Fibroblast of lung (primary cell): Measurements from ENCODE around the gene BCL10. TPM values are rescaled to one million over a fixed set of nuclear protein-coding genes. Genes with fewer than 3 reads are reported as not detected.

Experiments
- DNase-seq, 2 donors: peaks; one replicate each; pipeline versions ENCODE4 v3.0.0 to v3.0.0-alpha.2; 2010; ENCODE audit warnings: low read depth in 2 of 2
- H2AFZ ChIP-seq: 2 replicates; pipeline ENCODE4 v1.5.1; 2012; ENCODE audit warnings: low read length, control low read depth, inconsistent platforms
- H3K27ac ChIP-seq: 2 replicates; pipeline ENCODE4 v1.5.1; 2011; ENCODE audit warnings: low read length, control low read depth; ENCODE audit not compliant: insufficient read depth
- H3K27me3 ChIP-seq: 2 replicates; pipeline ENCODE4 v1.5.1; 2011; ENCODE audit warnings: mild to moderate bottlenecking, low read length; ENCODE audit not compliant: control insufficient read depth, insufficient read depth
- H3K36me3 ChIP-seq: 2 replicates; pipeline ENCODE4 v1.5.1; 2011; ENCODE audit warnings: low read length; ENCODE audit not compliant: control insufficient read depth, insufficient read depth
- H3K4me1 ChIP-seq: 2 replicates; pipeline ENCODE4 v1.5.1; 2011; ENCODE audit warnings: low read length; ENCODE audit not compliant: control insufficient read depth, insufficient read depth; ENCODE audit errors: extremely low read depth
- H3K4me2 ChIP-seq: 2 replicates; pipeline ENCODE4 v1.5.1; 2011; ENCODE audit warnings: low read length, control low read depth; ENCODE audit not compliant: insufficient read depth; ENCODE audit errors: extremely low read depth
- H3K4me3 ChIP-seq, 4 experiments: fragments of 200-600 bp in 1 of 4; sonication (generic) in 1 of 4; replicated peaks in 1 of 4; 2 replicates each; pipeline ENCODE4 v1.5.1; 2011 to 2016; ENCODE audit warnings: low read length in 4 of 4, low read depth in 3 of 4, mild to moderate bottlenecking in 3 of 4, control low read depth in 2 of 4, inconsistent platforms in 1 of 4, mixed read lengths in 1 of 4; ENCODE audit not compliant: insufficient read depth in 1 of 4; ENCODE audit errors: control extremely low read depth in 1 of 4
- H3K79me2 ChIP-seq: 2 replicates; pipeline ENCODE4 v1.5.1; 2012; ENCODE audit warnings: mild to moderate bottlenecking, low read length, inconsistent platforms; ENCODE audit not compliant: control insufficient read depth, insufficient read depth
- H3K9ac ChIP-seq: 2 replicates; pipeline ENCODE4 v1.5.1; 2011; ENCODE audit warnings: mild to moderate bottlenecking, low read length, control low read depth; ENCODE audit not compliant: insufficient read depth
- H3K9me3 ChIP-seq: 2 replicates; pipeline ENCODE4 v1.5.1; 2012; ENCODE audit warnings: low read depth, low read length; ENCODE audit not compliant: control insufficient read depth, insufficient read depth
- H4K20me1 ChIP-seq: 2 replicates; pipeline ENCODE4 v1.5.1; 2011; ENCODE audit warnings: low read length; ENCODE audit not compliant: control insufficient read depth, insufficient read depth; ENCODE audit errors: extremely low read depth
- CTCF ChIP-seq, 2 donors: IDR thresholded peaks in 1 of 2; conservative IDR thresholded peaks in 1 of 2; 1 replicate in 1 of 2; 2 replicates in 1 of 2; pipeline ENCODE4 v1.5.1; 2011 to 2012; ENCODE audit warnings: low read length in 2 of 2, control low read depth in 1 of 2, inconsistent platforms in 1 of 2, low read depth in 1 of 2, mild to moderate bottlenecking in 1 of 2
- EZH2 ChIP-seq: IDR thresholded peaks from 2 replicates; pipeline ENCODE4 v1.5.1; 2012; ENCODE audit warnings: low read length, control low read depth, mild to moderate bottlenecking; ENCODE audit errors: missing control alignments
- polyA minus RNA-seq: library from RNA; depleted of rRNA, polyadenylated mRNA; stranded (reverse); fragments of >200 nt; gene quantifications from 2 replicates; pipeline ENCODE4 v1.2.3, GENCODE V29; 2011; ENCODE audit warnings: low replicate concordance
- polyA plus RNA-seq, 2 donors: library from polyadenylated mRNA; depleted of rRNA in 1 of 2; stranded (reverse) in 1 of 2; unstranded in 1 of 2; fragments of >200 nt; gene quantifications; 2 replicates each; pipeline ENCODE4 v1.2.1, GENCODE V29; 2011 to 2012; ENCODE audit warnings: missing spikeins in 1 of 2
- total RNA-seq: library from RNA; depleted of rRNA; stranded (reverse); fragments of >200 nt; gene quantifications from 2 replicates; pipeline ENCODE4 v1.2.1, GENCODE V29; 2014

Gene BCL10
- 21.3 and 30.2 TPM in 2 replicates for total RNA-seq
- 18.8 and 20.1 TPM in 2 replicates for polyA plus RNA-seq
- 20.1 and 20.2 TPM in 2 replicates for polyA plus RNA-seq (2012)
- 13.4 and 17.8 TPM in 2 replicates for polyA minus RNA-seq

- Histone ChIP-seq H3K4me1 (peaks cover 5% of the 10 kb centered on the region), H3K27ac (peak within 1 kb of the TSS; percentile 98), H3K79me2 (peaks cover 48% of the 10 kb centered on the region), H3K27me3 (no peaks in the 10 kb centered on the region), H2AFZ (peak within 1 kb of the TSS; percentile 45), H3K9me3 (no peaks in the 10 kb centered on the region), H4K20me1 (no peaks in the 10 kb centered on the region), H3K9ac (peak within 1 kb of the TSS; percentile 95), H3K36me3 (no peaks in the 10 kb centered on the region), H3K4me2 (peak within 1 kb of the TSS; percentile 89), H3K4me3 (peak within 1 kb of the TSS; percentile 88 to 100 (median 97))
- DNase-seq, result peak; percentile 98
- no peak for TF ChIP-seq EZH2
These were observed at the start of gene BCL10 for GRCh38 chr1:85276215-85276977. TSS of gene BCL10 (minus strand) at chr1:85276632. CDS start at chr1:85276352, 280 bp downstream.

GRCh38 chr1:85325920-85326319 is 49.5 kb upstream of the BCL10 start:
- peak in 1 of 2 donors; percentile 45 for DNase-seq
- peaks cover 30% of the 10 kb centered on the region for H3K4me1 ChIP-seq
- H3K27ac ChIP-seq, result no peak overlapping the region
- no peaks in the 10 kb centered on the region for H3K27me3 ChIP-seq
- H3K36me3 ChIP-seq, result no peaks in the 10 kb centered on the region
- H3K79me2 ChIP-seq, result peaks cover 9% of the 10 kb centered on the region
- TF ChIP-seq CTCF (conservative IDR thresholded peaks at IDR 0.05 in 1 of 2, IDR thresholded peaks at IDR 0.05 in 1 of 2; ENCODE audit: low read depth in 1 of 2, low read length in 2 of 2) (no peak), EZH2 (no peak)
- H3K9me3 ChIP-seq, result no peaks in the 10 kb centered on the region
- H3K4me3 ChIP-seq, result no peak overlapping the region
- no peaks in the 10 kb centered on the region for H4K20me1 ChIP-seq
- no peak overlapping the region for H3K4me2 ChIP-seq
- H3K9ac ChIP-seq, result no peak overlapping the region
- no peak overlapping the region for H2AFZ ChIP-seq

- no peaks in the 10 kb centered on the region for H3K36me3 ChIP-seq
- peaks cover 9% of the 10 kb centered on the region for H3K79me2 ChIP-seq
- no peaks in the 10 kb centered on the region for H4K20me1 ChIP-seq
- H3K27me3 ChIP-seq, result no peaks in the 10 kb centered on the region
- H3K4me1 ChIP-seq, result peaks cover 29% of the 10 kb centered on the region
- H3K27ac ChIP-seq, result no peak overlapping the region
- no peak overlapping the region for H3K4me3 ChIP-seq
- no peak overlapping the region for H3K9ac ChIP-seq
- H2AFZ ChIP-seq, result no peak overlapping the region
- DNase-seq, result no peak
- TF ChIP-seq CTCF (conservative IDR thresholded peaks at IDR 0.05 in 1 of 2, IDR thresholded peaks at IDR 0.05 in 1 of 2; ENCODE audit: low read depth in 1 of 2, low read length in 2 of 2) (no peak), EZH2 (no peak)
- no peak overlapping the region for H3K4me2 ChIP-seq
- no peaks in the 10 kb centered on the region for H3K9me3 ChIP-seq
These were observed 47.3 kb upstream of the BCL10 start for GRCh38 chr1:85323770-85324169.
